ENCODE data around the gene C22orf42.
"Not testable (repeated sequence)": the region's sequence is repeated elsewhere in the genome, so short reads cannot be mapped to it uniquely, and the experiment has no call there.

The C22orf42 gene

DNA sequence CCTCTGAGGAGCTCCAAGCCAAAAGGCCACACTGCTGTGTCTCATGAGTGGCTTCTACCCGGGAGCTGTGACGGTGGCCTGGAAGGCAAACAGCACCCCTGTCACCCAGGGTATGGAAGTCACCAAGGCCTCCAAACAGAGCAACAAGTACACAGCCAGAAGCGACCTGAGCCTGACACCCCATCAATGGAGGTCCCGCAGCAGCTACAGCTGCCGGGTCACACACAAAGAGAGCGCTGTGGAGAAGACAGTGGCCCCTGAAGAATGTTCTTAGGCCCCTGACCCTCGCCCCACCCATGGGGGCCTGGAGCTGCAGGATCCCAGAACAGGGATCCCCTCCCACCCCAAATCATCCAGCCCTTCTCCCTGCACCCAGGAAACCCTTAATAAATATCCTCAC lies 40.9 kb upstream of the C22orf42 start:
- Mint-ChIP-seq H3K36me3 (ENCODE audit: low read depth) (no peaks in the 10 kb centered on the region), H3K4me1 (peaks cover 8% of the 10 kb centered on the region), H3K27ac (no peak overlapping the region), H3K4me3 (no peak overlapping the region), H3K27me3 (peaks cover 20% of the 10 kb centered on the region), H3K9me3 (no peaks in the 10 kb centered on the region)
- no peak for ATAC-seq
- DNase-seq: no peak

DNA sequence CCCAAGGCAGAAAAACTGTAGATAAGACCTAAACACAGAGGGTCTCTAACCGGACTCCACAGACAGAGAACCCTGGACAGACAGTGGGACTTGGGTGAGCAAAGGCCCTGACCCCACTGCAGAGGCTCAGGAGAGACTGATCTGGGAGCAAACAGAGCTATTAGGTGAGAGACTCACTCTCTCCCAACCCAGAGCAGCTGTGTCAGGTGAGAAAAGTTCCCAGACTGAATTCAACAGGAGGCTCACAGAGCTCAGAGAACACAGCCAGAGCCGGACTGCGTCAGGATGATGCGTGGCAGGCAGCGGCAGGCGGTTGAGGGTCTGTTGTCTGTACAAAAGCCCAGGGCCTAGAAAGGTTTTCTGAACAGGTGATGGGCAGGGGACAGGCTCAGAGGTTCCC lies 40.2 kb upstream of the C22orf42 start:
- H3K36me3 Mint-ChIP-seq (ENCODE audit: low read depth): no peaks in the 10 kb centered on the region
- no peaks in the 10 kb centered on the region for H3K9me3 Mint-ChIP-seq
- H3K27ac Mint-ChIP-seq: no peak overlapping the region
- DNase-seq (no peak), ATAC-seq (no peak)
- H3K27me3 Mint-ChIP-seq: peaks cover 13% of the 10 kb centered on the region
- peaks cover 8% of the 10 kb centered on the region for H3K4me1 Mint-ChIP-seq
- H3K4me3 Mint-ChIP-seq: no peak overlapping the region

DNA sequence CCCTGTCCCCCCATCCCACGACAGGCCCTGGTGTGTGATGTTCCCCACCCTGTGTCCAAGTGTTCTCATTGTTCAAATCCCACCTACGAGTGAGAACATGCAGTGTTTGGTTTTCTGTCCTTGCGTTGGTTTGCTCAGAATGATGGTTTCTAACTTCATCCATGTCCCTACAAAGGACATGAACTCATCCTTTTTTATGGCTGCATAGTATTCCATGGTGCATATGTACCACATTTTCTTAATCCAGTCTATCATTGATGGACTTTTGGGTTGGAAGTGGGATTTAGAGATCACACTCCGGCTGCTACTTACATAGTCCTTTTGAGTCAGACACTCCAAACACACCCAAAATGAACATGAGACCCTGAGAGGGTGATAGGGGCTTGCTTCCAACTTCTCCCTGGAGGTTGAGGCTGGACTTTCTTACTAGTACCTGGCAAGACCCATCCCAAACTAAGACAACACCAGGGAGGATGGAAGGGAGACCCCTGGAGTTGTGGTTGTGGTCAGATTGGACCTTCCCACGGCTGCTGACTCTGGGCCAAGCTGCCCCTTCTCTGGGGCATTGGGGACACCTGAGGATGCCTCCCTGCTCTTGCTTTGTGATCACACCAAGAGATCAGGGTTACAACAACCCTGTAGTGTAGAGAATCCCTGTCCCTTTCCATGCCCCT lies 38.6 kb upstream of the C22orf42 start:
- not testable (repeated sequence) for H3K4me3 Mint-ChIP-seq; ATAC-seq; H3K36me3 Mint-ChIP-seq (ENCODE audit: low read depth); H3K4me1 Mint-ChIP-seq; H3K9me3 Mint-ChIP-seq; H3K27ac Mint-ChIP-seq; H3K27me3 Mint-ChIP-seq; DNase-seq

DNA sequence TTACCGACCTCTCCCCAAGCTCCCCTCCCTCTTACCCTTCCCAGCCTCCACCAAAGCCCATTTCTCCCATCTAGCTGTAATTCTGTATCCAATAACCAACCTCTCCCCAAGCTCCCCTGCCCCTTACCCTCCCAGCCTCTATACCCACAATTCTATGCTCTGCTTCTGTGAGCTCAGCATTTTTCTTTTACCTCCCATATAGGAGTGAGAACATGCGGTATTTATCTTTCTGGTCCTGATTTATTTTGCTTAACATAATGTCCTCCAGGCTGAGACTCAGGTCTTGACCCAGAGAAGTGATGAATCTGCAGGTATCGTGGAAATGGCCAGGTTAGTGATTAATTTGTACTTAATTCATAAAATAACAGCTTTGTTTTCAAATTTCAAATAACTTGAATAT lies 36.8 kb upstream of the C22orf42 start:
- not testable (repeated sequence) for ATAC-seq; H3K4me1 Mint-ChIP-seq; H3K9me3 Mint-ChIP-seq; H3K27ac Mint-ChIP-seq; H3K4me3 Mint-ChIP-seq; H3K27me3 Mint-ChIP-seq; H3K36me3 Mint-ChIP-seq (ENCODE audit: low read depth); DNase-seq

DNA sequence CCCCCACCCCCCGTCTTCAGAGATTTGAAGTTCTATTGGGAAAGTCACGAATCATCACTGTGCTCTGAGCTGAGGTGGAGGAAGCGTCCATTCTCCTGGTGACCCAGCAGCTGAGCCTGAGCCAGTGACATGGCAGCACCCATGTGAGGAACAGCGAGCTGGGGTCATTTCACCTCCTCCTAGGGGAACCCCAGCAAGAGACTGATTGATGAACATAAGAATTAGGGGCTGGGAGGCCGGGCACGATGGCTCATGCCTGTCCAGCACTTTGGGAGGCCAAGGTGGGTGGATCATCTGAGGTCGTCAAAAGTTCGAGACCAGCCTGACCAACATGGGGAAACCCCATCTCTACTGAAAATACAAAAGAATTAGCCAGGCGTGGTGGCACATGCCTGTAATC lies 34.2 kb upstream of the C22orf42 start:
- peaks cover 11% of the 10 kb centered on the region for H3K27me3 Mint-ChIP-seq
- ATAC-seq; H3K36me3 Mint-ChIP-seq (ENCODE audit: low read depth); DNase-seq; H3K4me3 Mint-ChIP-seq; H3K4me1 Mint-ChIP-seq; H3K27ac Mint-ChIP-seq; H3K9me3 Mint-ChIP-seq: not testable (repeated sequence)

DNA sequence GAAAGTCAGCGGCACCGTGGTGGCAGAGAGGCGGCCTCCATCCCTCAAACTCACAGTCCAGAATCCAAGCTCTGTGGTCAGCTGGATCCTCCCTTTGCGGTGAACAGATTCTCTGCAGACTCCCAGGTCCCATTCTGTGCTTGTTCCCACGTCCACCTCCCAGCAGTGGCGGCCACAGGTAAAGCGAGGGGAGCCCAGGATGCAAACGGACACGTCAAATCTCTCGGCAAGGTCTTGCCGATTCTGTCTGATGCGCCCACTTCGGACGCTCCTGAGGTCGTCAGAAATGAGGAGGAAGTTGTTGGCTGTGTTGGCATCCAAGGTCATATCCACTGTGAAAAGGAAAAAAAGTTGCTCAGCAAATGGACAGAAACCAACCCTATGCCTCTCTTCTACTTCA lies 31.9 kb upstream of the C22orf42 start:
- not testable (repeated sequence) for H3K36me3 Mint-ChIP-seq (ENCODE audit: low read depth); H3K9me3 Mint-ChIP-seq; H3K27ac Mint-ChIP-seq; ATAC-seq; H3K4me1 Mint-ChIP-seq; DNase-seq; H3K4me3 Mint-ChIP-seq
- H3K27me3 Mint-ChIP-seq: peaks cover 11% of the 10 kb centered on the region

DNA sequence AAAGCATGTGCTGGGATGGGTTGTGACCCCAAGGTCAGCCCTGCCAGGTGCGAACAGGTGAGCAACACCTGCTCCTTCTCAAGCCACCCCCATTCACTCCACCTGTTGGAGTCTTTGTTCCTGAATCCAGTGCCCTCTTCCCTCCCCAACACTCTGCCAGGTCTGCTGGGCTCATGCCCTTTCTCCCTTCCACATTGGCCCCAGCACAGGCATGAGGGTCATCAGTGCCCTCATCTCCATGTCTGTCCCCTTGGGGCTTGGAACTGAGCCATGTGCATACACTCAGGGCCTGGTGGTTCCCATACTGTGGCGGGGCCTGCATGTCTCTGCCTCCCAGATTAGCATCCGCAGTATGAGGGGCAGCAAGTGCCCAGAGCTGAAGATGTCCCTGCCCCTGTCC lies 26.7 kb upstream of the C22orf42 start:
- Mint-ChIP-seq H3K27ac (no peak overlapping the region), H3K9me3 (no peaks in the 10 kb centered on the region), H3K36me3 (ENCODE audit: low read depth) (no peaks in the 10 kb centered on the region), H3K4me1 (no peaks in the 10 kb centered on the region), H3K27me3 (peaks cover 9% of the 10 kb centered on the region), H3K4me3 (no peak overlapping the region)
- ATAC-seq (no peak), DNase-seq (no peak)

DNA sequence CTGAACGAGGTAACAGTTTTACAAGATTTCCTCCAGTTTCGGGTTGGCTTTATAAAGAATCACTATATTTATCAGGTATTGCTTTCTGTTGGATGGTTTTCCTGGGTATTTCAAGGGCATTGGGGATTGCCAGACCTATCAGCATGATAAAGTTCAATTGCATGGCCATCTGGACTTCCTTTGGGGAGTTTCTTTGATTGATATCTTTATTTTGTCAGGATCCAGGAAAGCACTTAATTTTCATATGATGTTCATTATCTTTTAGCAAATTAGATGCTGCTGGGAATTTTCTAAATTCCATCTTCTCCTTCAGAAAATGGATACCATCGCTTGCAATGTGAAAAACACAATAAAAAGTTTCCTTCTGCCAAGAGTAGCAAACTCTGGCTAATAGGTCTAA lies 24.5 kb upstream of the C22orf42 start:
- Mint-ChIP-seq H3K4me3 (no peak overlapping the region), H3K36me3 (ENCODE audit: low read depth) (no peaks in the 10 kb centered on the region), H3K27ac (no peak overlapping the region), H3K27me3 (peaks cover 4% of the 10 kb centered on the region), H3K9me3 (no peaks in the 10 kb centered on the region), H3K4me1 (no peaks in the 10 kb centered on the region)
- DNase-seq (no peak), ATAC-seq (no peak)

DNA sequence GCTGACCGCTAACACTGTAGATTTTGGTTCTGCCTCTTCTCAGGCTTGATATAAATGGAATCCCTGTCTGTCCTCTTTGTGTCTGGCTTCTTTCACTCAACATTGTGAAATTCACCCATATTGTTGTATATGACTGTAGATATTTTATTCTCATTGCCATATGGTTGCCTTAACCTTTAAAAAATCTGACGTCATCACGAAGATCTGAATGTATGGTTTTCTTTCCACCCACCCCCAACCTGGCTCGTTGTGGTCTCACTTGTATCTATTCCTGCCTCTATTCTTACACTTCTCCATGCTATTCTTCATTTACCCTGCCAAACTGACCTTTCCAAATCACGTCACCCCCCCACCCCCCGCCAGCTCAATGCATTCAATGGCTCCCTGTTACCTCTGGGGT lies 21.9 kb upstream of the C22orf42 start:
- H3K9me3 Mint-ChIP-seq: no peaks in the 10 kb centered on the region
- H3K4me3 Mint-ChIP-seq: no peak overlapping the region
- H3K36me3 Mint-ChIP-seq (ENCODE audit: low read depth): no peaks in the 10 kb centered on the region
- no peak for DNase-seq
- peaks cover 22% of the 10 kb centered on the region for H3K27me3 Mint-ChIP-seq
- no peaks in the 10 kb centered on the region for H3K4me1 Mint-ChIP-seq
- ATAC-seq: no peak
- no peak overlapping the region for H3K27ac Mint-ChIP-seq

DNA sequence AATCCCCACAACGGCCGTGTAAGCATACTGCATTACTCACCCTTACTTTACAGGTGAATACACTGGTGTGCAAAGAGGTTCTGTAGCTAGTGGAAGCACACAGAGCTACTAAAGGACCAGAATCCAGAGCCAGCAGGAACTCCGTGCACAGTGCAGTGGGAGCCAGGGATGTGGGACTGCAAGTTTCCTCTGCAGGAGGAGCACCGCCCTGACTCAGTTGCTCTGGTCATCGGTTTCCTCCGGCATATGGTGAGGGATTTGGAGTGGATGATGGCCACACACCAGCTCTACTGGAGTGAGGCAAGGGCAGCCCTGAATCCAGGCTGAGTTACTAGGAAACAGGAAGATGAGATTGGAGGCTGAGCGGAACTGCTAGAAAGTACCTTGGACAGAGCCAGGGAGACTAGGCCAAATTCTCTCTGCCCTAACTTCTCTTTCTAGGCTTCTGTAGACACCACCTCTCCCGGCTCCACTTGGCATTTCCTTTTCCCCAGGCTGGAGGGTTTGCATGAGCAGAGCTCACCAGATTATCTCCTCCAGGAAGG lies 18.2 kb upstream of the C22orf42 start:
- Mint-ChIP-seq H3K27me3 (peaks cover 31% of the 10 kb centered on the region), H3K4me1 (no peaks in the 10 kb centered on the region), H3K27ac (no peak overlapping the region), H3K9me3 (no peaks in the 10 kb centered on the region), H3K4me3 (no peak overlapping the region), H3K36me3 (ENCODE audit: low read depth) (no peaks in the 10 kb centered on the region)
- ATAC-seq: no peak
- no peak for DNase-seq

DNA sequence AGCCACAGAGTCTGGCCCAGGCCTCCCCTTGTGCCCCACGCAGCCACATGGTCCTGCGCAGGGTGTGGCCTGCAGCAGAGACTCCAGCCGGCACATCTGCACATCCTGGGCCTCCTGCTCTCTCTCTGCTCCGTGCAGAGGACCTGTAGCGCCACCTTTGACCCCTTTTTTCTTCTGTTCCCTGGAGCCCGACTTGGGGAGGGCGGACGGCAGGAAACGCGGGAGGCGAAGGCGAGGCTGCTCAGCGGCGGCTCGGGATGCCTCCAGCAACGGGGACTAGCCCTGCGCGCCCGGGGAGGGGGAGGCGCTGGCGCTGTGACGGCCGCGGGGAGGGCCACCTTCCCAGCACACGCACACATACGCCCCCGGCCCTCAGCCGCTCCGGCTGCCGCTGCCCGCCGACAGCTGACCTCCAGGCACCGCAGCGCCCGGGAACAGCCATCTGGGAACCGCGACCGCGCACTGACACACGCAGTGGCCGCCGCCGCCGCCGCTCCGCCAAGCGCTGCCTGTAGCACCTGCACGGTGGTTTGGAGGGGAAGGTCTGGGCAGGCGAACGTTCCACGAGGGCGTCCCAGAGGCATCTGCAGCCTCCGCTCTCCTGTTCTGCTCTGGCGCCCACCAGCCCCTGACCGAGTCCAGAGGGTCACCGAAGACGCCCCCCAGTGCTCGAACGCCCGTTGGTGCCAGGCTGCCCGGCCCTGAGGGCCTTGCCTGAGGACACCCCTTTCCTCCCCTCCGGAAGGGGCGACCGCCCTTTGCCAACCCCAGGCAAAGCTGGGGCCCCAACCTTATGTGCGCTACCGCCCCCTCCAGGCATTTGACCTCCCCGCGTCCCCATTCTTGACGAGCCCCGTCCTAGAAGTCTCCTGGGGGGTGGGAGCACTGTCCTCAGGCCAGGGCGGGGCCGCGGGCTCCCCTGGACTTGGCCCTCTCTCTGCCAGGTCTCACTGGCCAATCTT lies 16.9 kb upstream of the C22orf42 start:
- peak; percentile 33 for ATAC-seq
- no peak for DNase-seq
- Mint-ChIP-seq H3K36me3 (ENCODE audit: low read depth) (no peaks in the 10 kb centered on the region), H3K9me3 (no peaks in the 10 kb centered on the region), H3K27ac (no peak overlapping the region), H3K27me3 (peaks cover 31% of the 10 kb centered on the region), H3K4me1 (no peaks in the 10 kb centered on the region), H3K4me3 (no peak overlapping the region)

DNA sequence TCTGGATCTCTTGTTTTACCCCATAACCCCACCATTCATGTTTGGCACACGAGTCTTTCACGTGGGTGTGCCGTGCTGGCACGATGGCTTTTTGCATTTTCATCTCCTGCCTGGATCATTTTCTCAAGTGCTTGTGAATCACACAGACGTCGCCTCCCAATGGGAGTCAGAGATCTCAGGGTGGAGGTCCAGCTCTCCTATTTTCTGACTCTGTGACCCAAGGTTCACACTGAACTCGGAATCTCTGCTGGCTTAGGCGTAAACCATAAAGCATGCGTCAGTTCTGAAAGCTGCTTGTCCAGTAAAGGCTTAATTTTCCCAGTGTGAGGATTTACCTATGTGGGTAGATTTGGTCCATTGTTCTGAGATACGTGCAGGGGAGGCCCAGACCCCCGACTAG lies 16.0 kb upstream of the C22orf42 start:
- DNase-seq (no peak), ATAC-seq (no peak)
- Mint-ChIP-seq H3K27ac (no peak overlapping the region), H3K4me3 (no peak overlapping the region), H3K36me3 (ENCODE audit: low read depth) (no peaks in the 10 kb centered on the region), H3K27me3 (peaks cover 31% of the 10 kb centered on the region), H3K9me3 (no peaks in the 10 kb centered on the region), H3K4me1 (no peaks in the 10 kb centered on the region)

DNA sequence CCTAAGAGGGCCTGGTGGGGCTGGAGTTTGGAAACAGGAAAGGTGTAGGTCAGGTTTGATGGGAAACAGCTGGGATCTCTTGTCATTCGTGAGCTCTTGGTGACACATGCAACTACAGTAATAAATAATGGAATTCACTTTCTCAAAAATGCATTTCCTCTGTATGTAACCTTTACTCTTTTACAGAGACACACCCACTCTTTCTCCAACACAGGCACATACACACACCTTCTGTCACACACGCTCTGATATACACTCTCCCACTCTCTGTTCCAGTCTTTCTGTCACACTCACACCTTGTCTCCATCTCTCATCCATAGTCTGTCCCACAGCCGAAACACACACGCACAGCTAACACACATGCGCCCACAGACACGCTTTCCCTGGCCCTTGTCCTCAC lies 6.6 kb upstream of the C22orf42 start:
- H3K27me3 Mint-ChIP-seq: peaks cover 13% of the 10 kb centered on the region
- DNase-seq: no peak
- ATAC-seq: no peak
- H3K4me1 Mint-ChIP-seq: no peaks in the 10 kb centered on the region
- no peaks in the 10 kb centered on the region for H3K36me3 Mint-ChIP-seq (ENCODE audit: low read depth)
- H3K4me3 Mint-ChIP-seq: no peak overlapping the region
- no peak overlapping the region for H3K27ac Mint-ChIP-seq
- H3K9me3 Mint-ChIP-seq: no peaks in the 10 kb centered on the region

DNA sequence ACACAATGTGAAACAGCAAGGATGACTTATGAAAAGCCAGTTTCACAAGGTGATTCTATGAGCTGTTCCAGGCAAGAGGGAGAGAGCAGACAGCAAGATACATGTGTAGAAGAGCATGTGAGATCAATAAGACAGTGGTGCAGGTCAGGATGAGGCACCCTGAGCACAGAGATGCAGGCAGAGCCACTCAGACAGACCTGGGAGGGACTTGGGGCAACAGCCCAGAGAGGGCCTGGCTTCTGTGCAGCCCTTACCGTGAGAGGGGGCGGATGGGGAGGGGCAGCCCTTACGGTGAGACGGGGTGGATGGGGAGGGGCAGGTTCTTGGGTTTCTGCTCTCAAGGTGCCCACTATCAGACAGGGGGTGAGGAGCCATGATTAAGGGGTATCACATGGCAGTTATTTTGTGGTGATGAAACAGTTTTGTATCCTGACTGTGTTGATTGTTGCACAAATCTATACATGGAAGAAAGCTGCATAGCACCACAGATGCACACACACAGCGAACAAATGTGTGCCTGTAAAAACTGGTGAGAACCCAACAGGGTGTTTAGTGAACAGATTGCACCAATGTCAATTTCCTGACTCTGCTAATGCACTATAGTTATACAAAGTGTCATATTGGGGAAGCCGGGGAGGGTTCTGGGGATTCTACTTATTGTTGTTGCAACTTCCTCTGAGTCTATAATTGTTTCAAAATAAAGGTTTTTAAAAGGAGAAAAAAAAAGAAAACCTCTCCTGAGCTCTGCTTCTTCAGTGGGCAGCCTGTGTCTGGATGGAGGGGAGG lies 5.2 kb upstream of the C22orf42 start:
- ATAC-seq (no peak), DNase-seq (no peak)
- H3K27me3 Mint-ChIP-seq: peaks cover 13% of the 10 kb centered on the region
- H3K4me1 Mint-ChIP-seq: no peaks in the 10 kb centered on the region
- no peak overlapping the region for H3K27ac Mint-ChIP-seq
- no peaks in the 10 kb centered on the region for H3K36me3 Mint-ChIP-seq (ENCODE audit: low read depth)
- no peaks in the 10 kb centered on the region for H3K9me3 Mint-ChIP-seq
- H3K4me3 Mint-ChIP-seq: no peak overlapping the region

Data from activated naive CD8-positive, alpha-beta T cell treated with anti-CD3 and anti-CD28 coated beads, Interleukin-2, amount 50 U/mL, for 24 hours (primary cell).